DMS114 treated with DMSO at 0.1 percent for 48 hours (cell line): ENCODE data around the gene SDC3.
"Not testable (repeated sequence)": the region's sequence is repeated elsewhere in the genome, so short reads cannot be mapped to it uniquely, and the experiment has no call there.

Experiments used
- DNase-seq: peaks from one replicate; lab custom pipeline; 2025; ENCODE audit not compliant: unreplicated experiment; lab: John Stamatoyannopoulos, UW

The SDC3 gene

GRCh38 chr1:30877205-30877912, 31.2 kb downstream of the SDC3 start:
- no peak for DNase-seq

GRCh38 chr1:30876451-30877204, 31.9 kb downstream of the SDC3 start:
- DNase-seq = no peak

- no peak for DNase-seq
Measured at GRCh38 chr1:30875916-30876315, 32.6 kb downstream of the SDC3 start.

- no peak for DNase-seq
Measured at GRCh38 chr1:30875197-30875596, 33.4 kb downstream of the SDC3 start.

- no peak for DNase-seq
Measured at GRCh38 chr1:30874176-30874575, 34.4 kb downstream of the SDC3 start.

- no peak for DNase-seq
Measured at GRCh38 chr1:30872948-30873263, 35.7 kb downstream of the SDC3 start.

- DNase-seq = no peak
Measured at GRCh38 chr1:30872033-30872947, 36.3 kb downstream of the SDC3 start.

GRCh38 chr1:30871276-30871871, 37.2 kb downstream of the SDC3 start:
- DNase-seq = no peak

- DNase-seq = no peak
Measured at GRCh38 chr1:30870656-30871055, 37.9 kb downstream of the SDC3 start.

- no peak for DNase-seq
Measured at GRCh38 chr1:30870035-30870434, 38.5 kb downstream of the SDC3 start.

GRCh38 chr1:30868833-30869435, 39.6 kb downstream of the SDC3 start:
- DNase-seq = no peak

GRCh38 chr1:30868057-30868456, 40.5 kb downstream of the SDC3 start:
- DNase-seq = not testable (repeated sequence)

GRCh38 chr1:30867537-30867936, 41.0 kb downstream of the SDC3 start:
- DNase-seq = no peak

- DNase-seq = no peak
Measured at GRCh38 chr1:30866594-30866993, 42.0 kb downstream of the SDC3 start.

- no peak for DNase-seq
Measured at GRCh38 chr1:30864681-30865080, 43.9 kb downstream of the SDC3 start.

GRCh38 chr1:30863858-30864604, 44.5 kb downstream of the SDC3 start:
- no peak for DNase-seq

- DNase-seq = no peak
Measured at GRCh38 chr1:30860320-30860652, 48.3 kb downstream of the SDC3 start.

GRCh38 chr1:30857964-30858363, 50.6 kb downstream of the SDC3 start:
- no peak for DNase-seq

GRCh38 chr1:30857062-30857461, 51.5 kb downstream of the SDC3 start:
- no peak for DNase-seq

GRCh38 chr1:30856260-30856790, 52.2 kb downstream of the SDC3 start:
- no peak for DNase-seq
